CD4-positive, alpha-beta T cell (primary cell): ENCODE measurements around the gene MED13. TPM values are rescaled to one million over a fixed set of nuclear protein-coding genes. Genes with fewer than 3 reads are reported as not detected.

Experiments used
- ATAC-seq: fragments of 200-7000 bp; cut with Tn5 transposase; one replicate; pipeline ENCODE4 v1.10.0; 2022; ENCODE audit warnings: mild to moderate bottlenecking; ENCODE audit not compliant: poor library complexity
- CTCF ChIA-PET: fragments of 350-600 bp; sonication (Branson Sonifier 250); formaldehyde crosslinking; loops from one replicate; lab custom pipeline; 2021; ENCODE audit warnings: antibody characterized with exemption, inconsistent platforms; lab: Charles Lee
- POLR2A ChIA-PET: fragments of 350-600 bp; sonication (Branson Sonifier 250); formaldehyde crosslinking; loops from one replicate; lab custom pipeline; 2021; ENCODE audit warnings: antibody characterized with exemption, inconsistent platforms; lab: Charles Lee
- DNase-seq, 14 experiments: peaks; one replicate each; pipeline ENCODE4 v3.0.0-alpha.2; 2013 to 2020; ENCODE audit warnings: mixed read lengths in 2 of 14
- H3K27ac ChIP-seq, 2 donors: one replicate each; pipeline versions ENCODE4 v1.5.1 to v1.7.0; 2013; ENCODE audit warnings: low read length in 2 of 2, low read depth in 1 of 2, mild to moderate bottlenecking in 1 of 2
- H3K27me3 ChIP-seq, 2 experiments: 1 replicate in 1 of 2; 2 replicates in 1 of 2; pipeline versions ENCODE4 v1.6.1 to v1.7.0; 2013; ENCODE audit warnings: low read length in 2 of 2, control low read depth in 1 of 2, mild to moderate bottlenecking in 1 of 2, moderate library complexity in 1 of 2; ENCODE audit not compliant: insufficient read depth in 2 of 2, control insufficient read depth in 1 of 2
- H3K36me3 ChIP-seq: one replicate; pipeline ENCODE4 v1.6.1; 2013; ENCODE audit warnings: low read length, control low read depth; ENCODE audit not compliant: insufficient read depth
- H3K4me1 ChIP-seq: one replicate; pipeline ENCODE4 v1.6.1; 2013; ENCODE audit warnings: low read length, control low read depth; ENCODE audit not compliant: insufficient read depth
- H3K4me3 ChIP-seq: one replicate; pipeline ENCODE4 v1.5.1; 2013; ENCODE audit warnings: mild to moderate bottlenecking, low read length, moderate library complexity
- H3K9me3 ChIP-seq, 2 experiments: 1 replicate in 1 of 2; 2 replicates in 1 of 2; pipeline versions ENCODE4 v1.6.1 to v1.7.0; 2013; ENCODE audit warnings: low read length in 2 of 2, mild to moderate bottlenecking in 2 of 2, control low read depth in 1 of 2, moderate library complexity in 1 of 2; ENCODE audit not compliant: control insufficient read depth in 1 of 2, insufficient read depth in 1 of 2
- H3K27ac Mint-ChIP-seq: one replicate; pipeline ENCODE4 v1.8.0; 2020; ENCODE audit warnings: mixed read lengths
- H3K27me3 Mint-ChIP-seq: one replicate; pipeline ENCODE4 v1.8.0; 2021; ENCODE audit warnings: mixed read lengths
- H3K36me3 Mint-ChIP-seq: one replicate; pipeline ENCODE4 v1.8.0; 2021; ENCODE audit warnings: low read depth, mixed read lengths
- H3K4me1 Mint-ChIP-seq: one replicate; pipeline ENCODE4 v1.8.0; 2021; ENCODE audit warnings: low read depth, mixed read lengths
- H3K4me3 Mint-ChIP-seq: one replicate; pipeline ENCODE4 v1.8.0; 2020; ENCODE audit warnings: mild to moderate bottlenecking, mixed read lengths
- H3K9me3 Mint-ChIP-seq: one replicate; pipeline ENCODE4 v1.8.0; 2020; ENCODE audit warnings: mixed read lengths
- intact Hi-C, 2 experiments: fragments of 100-400 bp; cut with DNase I in 1 of 2; cut with micrococcal nuclease in 1 of 2; formaldehyde crosslinking; loops; one replicate each; pipeline versions ENCODE4 v1.15.1 to v1.9.0; 2023 to 2025; cut with DNase I, micrococcal nuclease
- total RNA-seq, 174 experiments: library from RNA in 2 of 174; stranded (reverse) in 2 of 174; gene quantifications; one replicate each; pipeline ENCODE4 v1.2.3 and lab custom pipeline; 2021 to 2026
- TF ChIP-seq, protein P1 (sequence below): fragments of 200-600 bp; IDR thresholded peaks from one replicate; pipeline ENCODE4 v1.8.0; 2022; ENCODE audit warnings: antibody characterized with exemption, mild to moderate bottlenecking

Gene MED13
- total RNA-seq, 2 experiments from 2014 or later: 75.7 to 85.8 TPM

DNA sequence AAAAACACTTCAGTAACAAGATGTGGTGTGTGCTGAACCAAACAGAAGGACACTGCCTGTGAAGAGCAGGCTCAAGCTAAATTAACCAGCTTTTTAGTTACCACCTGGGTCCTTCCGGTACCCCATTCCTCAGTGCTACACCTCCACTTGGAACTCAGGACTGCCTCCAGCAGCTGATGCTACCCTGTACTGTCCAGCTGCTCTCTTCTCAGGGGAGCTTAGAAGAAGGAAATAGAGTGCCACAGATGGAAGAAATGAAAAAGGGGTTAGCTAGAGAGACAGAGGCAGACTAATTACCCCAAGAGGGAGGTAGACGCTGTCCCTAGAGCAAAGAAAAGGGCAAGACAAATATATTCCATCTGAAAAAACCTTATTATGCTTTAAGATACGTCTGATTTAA is 5.7 kb downstream of the MED13 start:
- Histone ChIP-seq H3K4me1 (peaks cover 17% of the 10 kb centered on the region), H3K4me3 (no peak overlapping the region), H3K27ac (no peak overlapping the region), H3K9me3 (no peaks in the 10 kb centered on the region), H3K27me3 (no peaks in the 10 kb centered on the region), H3K36me3 (peaks cover 35% of the 10 kb centered on the region)
- DNase-seq (no peak), ATAC-seq (no peak)
- TF ChIP-seq, protein P1, sequence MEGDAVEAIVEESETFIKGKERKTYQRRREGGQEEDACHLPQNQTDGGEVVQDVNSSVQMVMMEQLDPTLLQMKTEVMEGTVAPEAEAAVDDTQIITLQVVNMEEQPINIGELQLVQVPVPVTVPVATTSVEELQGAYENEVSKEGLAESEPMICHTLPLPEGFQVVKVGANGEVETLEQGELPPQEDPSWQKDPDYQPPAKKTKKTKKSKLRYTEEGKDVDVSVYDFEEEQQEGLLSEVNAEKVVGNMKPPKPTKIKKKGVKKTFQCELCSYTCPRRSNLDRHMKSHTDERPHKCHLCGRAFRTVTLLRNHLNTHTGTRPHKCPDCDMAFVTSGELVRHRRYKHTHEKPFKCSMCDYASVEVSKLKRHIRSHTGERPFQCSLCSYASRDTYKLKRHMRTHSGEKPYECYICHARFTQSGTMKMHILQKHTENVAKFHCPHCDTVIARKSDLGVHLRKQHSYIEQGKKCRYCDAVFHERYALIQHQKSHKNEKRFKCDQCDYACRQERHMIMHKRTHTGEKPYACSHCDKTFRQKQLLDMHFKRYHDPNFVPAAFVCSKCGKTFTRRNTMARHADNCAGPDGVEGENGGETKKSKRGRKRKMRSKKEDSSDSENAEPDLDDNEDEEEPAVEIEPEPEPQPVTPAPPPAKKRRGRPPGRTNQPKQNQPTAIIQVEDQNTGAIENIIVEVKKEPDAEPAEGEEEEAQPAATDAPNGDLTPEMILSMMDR: no peak
- no peaks in the 10 kb centered on the region for H3K27me3 Mint-ChIP-seq
- peaks cover 81% of the 10 kb centered on the region for H3K4me1 Mint-ChIP-seq
- CTCF ChIA-PET: interaction anchor here (1.4 kb wide), 1 partner anchor 23 kb away, joined by 3 read pairs; no protein-coding TSS in a partner anchor
- no peaks in the 10 kb centered on the region for H3K9me3 Mint-ChIP-seq
- intact Hi-C loops: no loop called here
- H3K4me3 Mint-ChIP-seq: peak overlapping the region; percentile 21
- peaks cover 77% of the 10 kb centered on the region for H3K36me3 Mint-ChIP-seq
- POLR2A ChIA-PET: interaction anchor here (1.2 kb wide), 1 partner anchor 131 kb away, joined by 3 read pairs; the partner anchor contains the start of gene INTS2
- H3K27ac Mint-ChIP-seq: no peak overlapping the region

DNA sequence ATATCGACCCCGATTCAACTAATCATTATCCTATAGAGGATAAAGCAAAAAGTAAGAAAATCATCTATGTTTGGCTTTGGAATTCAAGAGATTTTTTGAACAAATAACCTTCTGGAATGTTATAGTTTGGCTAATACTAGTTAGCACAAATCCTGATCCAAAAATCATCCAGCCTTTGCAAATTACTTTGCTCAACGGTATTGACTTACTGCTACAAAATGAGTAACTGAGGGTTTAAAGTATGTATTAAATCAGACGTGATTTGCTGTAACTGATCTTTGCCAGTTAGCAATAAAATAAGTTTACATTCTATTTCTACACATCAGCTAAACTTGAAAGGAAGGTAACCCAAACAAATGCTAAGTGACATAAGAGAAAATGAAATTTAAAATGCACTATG is 6.5 kb downstream of the MED13 start:
- DNase-seq (no peak), ATAC-seq (no peak)
- no peaks in the 10 kb centered on the region for H3K9me3 Mint-ChIP-seq
- Histone ChIP-seq H3K4me3 (no peak overlapping the region), H3K4me1 (peaks cover 20% of the 10 kb centered on the region), H3K9me3 (no peaks in the 10 kb centered on the region), H3K27me3 (no peaks in the 10 kb centered on the region), H3K36me3 (peaks cover 35% of the 10 kb centered on the region), H3K27ac (no peak overlapping the region)
- H3K27me3 Mint-ChIP-seq: no peaks in the 10 kb centered on the region
- peaks cover 72% of the 10 kb centered on the region for H3K36me3 Mint-ChIP-seq
- TF ChIP-seq, protein P1: no peak
- ChIA-PET POLR2A (no interaction called here), CTCF (interaction anchor here (1.4 kb wide), 1 partner anchor 23 kb away, joined by 3 read pairs; no protein-coding TSS in a partner anchor)
- H3K27ac Mint-ChIP-seq: peak overlapping the region; percentile 36
- H3K4me3 Mint-ChIP-seq: peak overlapping the region; percentile 7
- intact Hi-C loops: no loop called here
- H3K4me1 Mint-ChIP-seq: peaks cover 77% of the 10 kb centered on the region

DNA sequence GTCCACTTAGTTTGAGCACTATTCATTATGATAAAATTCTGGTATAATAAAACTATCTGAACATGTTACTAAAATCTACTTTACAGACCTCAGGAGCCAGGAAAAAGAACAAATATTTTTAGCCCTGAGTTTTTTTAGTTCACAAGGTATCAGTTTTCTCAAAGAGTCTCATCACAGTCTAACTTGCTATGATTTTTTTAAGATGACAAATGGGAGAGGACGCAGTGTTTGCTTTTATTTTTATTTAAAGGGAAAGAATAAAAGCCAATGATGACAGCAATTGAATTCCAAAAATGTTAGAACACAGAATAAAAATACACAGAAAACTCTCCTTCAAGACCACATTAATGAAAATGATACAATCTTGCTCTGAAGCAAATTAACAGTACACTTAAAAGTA is 7.4 kb downstream of the MED13 start:
- Mint-ChIP-seq H3K27ac (peak overlapping the region; percentile 30), H3K4me3 (no peak overlapping the region), H3K36me3 (peaks cover 74% of the 10 kb centered on the region), H3K27me3 (no peaks in the 10 kb centered on the region), H3K9me3 (no peaks in the 10 kb centered on the region), H3K4me1 (peaks cover 77% of the 10 kb centered on the region)
- Histone ChIP-seq H3K36me3 (peaks cover 37% of the 10 kb centered on the region), H3K4me1 (peaks cover 16% of the 10 kb centered on the region), H3K4me3 (no peak overlapping the region), H3K27ac (no peak overlapping the region), H3K27me3 (no peaks in the 10 kb centered on the region), H3K9me3 (no peaks in the 10 kb centered on the region)
- intact Hi-C loops: no loop called here
- no peak for ATAC-seq
- CTCF ChIA-PET: interaction anchor here (2.3 kb wide), 1 partner anchor 8 kb away, joined by 7 read pairs; no protein-coding TSS in a partner anchor
- no peak for DNase-seq
- POLR2A ChIA-PET: no interaction called here
- TF ChIP-seq, protein P1: no peak
